NCI-H1436 (cell line): ENCODE results near the gene ZBTB5.

Experiments used
- DNase-seq: peaks from one replicate; lab custom pipeline; 2025; lab: John Stamatoyannopoulos, UW

ZBTB5 gene

DNA sequence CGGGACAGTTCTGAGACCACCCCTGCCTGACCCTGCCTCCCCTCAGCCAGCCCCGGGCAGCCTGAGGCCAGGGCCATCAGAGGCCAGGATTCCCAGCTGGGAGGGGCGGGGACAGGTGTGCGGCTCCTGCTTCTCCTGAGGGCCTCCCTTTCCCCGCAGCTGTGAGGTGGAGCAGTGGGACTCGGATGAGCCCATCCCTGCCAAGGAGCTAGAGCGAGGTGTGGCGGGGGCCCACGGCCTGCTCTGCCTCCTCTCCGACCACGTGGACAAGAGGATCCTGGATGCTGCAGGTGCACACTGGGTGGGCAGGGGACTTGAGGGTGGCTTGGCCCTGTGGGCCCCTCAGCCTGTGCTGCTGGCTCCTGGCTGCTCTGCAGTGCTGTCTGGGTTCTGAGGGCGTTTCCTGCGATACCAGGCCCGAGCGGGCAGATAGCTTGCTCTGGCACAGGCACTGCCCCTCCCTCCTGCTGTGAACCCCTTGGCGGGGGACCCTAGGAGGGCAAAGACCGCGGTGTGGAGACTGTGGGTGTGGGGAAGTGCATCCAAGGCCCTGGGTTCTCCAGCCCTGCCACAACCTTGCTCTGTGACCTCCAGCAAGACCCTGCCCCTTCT is 40.5 kb downstream of the ZBTB5 start:
- no peak for DNase-seq

DNA sequence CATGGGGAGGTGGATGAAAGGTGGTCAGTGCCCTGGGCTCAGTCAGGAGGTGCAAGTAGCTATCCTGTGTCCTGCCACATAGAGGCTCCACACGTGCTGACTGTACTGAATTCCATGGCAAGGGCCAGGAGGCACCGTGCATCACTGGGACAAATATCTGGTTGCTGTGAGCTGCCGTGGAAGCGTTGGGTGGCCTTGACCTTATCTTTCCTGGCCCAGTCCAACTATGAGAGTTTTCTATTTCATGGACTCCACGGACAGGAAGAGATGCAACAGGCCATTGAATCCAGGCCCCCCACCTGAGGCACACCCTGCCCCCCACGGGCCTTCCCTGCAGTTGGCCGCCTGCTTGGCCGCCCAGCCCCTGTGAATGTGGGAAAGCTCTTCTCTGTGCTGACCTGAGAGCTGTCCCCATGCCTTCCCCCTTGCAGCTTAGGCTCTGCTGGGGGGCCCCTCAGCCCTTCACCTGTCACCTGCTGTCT is 41.0 kb downstream of the ZBTB5 start:
- DNase-seq = no peak

DNA sequence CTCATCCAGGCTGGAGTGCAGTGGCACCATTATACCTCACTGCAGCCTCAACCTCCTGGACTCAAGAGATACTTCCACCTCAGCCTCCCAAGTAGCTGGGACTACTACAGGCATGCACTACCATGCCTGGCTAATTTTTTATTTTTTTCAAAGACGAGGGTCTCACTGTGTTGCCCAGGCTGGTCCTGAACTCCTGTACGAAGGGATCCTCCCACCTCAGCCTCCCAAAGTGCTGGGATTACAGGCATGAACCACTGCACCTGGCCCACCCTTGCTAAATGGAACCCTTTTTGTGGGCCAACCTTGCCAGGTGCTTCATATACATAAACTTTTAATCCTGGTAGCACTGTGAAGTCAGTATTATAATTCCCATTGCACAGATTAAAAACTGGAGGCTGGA is 41.7 kb downstream of the ZBTB5 start:
- DNase-seq = no peak

DNA sequence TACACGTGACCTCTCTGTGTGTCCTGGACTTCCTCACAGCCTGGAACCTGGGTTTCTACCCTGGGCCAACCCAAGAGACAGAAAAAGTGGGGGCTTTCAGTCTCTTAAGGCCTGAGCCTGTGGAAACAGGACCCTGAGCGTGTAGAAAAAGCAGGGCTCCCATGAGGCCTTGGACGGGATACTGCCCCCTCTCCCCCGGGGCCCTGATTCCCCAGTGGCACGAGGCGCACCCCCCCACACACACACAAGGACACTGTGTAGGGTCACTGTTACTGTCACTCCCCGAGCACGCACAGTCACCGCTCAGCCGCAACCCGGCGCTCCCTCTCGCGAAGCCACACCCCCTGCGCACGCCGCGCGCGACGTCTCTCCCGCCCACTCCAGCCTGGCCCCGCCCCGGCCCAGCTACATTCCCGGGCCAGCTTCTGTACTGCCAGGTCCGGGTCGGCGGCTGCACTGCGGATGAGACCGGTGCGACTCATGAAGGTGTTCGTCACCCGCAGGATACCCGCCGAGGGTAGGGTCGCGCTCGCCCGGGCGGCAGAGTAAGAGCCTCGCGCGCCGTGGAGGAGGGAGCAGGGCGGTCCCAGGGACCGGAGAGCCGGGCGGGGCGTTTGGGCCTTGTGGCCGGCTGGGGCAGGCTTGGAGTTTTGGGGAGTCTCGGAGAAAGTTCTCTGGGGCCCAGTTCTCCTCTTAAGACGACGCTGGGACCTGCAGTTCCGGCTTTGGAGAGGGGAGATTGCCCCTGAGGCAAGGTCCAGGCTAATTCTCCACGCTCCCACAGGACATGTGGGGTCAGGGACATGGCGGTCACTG is 42.8 kb downstream of the ZBTB5 start, which contains the start of gene GRHPR:
GRHPR (plus strand) TSS at position 408 of the 816 bp plus-strand sequence; CDS start at position 463, 55 bp downstream.
- peak; percentile 69 for DNase-seq

DNA sequence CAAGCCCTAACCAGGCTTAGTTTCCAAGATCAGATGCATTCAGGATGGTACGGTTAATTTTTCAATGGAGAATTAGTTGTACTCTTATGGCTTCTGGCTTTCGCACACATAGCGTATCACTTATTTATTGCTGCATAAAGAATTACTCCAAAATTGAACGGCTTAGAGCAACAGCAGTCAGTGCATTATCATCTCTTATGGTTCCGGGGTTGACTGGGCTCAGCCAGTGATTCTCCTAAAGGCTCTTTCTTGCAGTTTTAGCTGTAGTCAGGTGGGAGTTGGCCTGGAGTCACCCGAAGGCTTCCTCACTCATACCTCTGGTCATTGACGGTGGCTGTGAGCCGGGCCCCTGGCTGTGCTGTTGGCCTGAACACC is 43.3 kb downstream of the ZBTB5 start:
- no peak for DNase-seq

DNA sequence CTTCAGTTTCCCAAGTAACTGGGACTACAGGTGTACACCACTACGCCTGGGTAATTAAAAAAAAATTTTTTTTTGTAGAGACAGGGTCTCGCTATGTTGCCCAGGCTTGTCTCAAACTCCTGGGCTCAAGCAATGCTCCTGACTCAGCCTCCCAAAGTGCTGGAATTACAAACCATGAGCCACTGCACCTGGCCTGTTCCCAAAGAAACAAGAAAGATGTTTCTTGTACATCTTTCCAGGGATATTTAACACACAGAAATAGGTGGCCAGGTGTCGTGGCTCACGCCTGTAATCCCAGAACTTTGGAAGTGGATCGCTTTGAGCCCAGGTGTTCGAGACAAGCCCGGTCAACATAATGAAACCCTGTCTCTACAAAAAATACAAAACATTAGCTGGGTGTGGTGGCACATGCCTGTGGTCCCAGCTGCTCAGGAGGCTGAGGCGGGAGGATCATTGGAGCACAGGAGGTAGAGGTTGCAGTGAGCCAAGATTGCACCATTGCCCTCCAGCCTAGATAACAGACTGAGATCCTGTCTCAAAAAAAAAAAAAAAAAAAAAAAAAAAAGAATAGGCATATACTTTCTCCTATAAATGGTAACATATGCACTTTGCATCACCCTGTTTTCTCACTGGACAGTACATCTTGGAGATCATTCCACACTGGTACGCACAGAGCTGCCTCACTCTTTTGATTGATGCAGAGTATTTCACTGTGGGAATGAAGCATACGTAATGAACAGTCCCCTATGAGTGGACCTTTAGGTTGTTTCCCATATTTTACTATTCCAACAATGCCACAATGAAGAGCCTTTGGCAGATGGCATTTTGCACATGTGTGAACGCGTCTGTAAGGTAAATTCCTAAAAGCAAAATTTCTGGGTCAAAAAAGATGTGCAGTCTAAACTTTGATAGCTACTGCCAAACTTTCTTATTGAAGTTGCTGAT is 44.7 kb downstream of the ZBTB5 start:
- no peak for DNase-seq

DNA sequence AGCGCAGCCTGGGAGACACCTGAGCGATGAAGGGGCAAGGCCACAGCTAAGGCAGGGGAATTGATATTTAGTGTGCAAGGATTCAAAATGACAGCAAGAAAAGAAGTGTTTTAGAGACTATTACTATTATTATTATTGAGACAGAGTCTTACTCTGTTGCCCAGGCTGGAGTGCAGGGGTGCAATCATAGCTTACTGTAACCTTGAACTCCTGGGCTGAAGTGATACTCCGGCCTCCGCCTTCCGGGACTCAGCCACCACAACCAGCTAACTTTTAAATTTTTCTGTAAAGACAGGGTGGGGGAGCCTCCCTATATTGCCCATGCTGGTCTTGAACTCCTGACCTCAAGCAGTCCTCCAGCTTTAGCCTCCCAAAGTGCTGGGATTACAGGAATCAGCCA is 46.0 kb downstream of the ZBTB5 start:
- no peak for DNase-seq

DNA sequence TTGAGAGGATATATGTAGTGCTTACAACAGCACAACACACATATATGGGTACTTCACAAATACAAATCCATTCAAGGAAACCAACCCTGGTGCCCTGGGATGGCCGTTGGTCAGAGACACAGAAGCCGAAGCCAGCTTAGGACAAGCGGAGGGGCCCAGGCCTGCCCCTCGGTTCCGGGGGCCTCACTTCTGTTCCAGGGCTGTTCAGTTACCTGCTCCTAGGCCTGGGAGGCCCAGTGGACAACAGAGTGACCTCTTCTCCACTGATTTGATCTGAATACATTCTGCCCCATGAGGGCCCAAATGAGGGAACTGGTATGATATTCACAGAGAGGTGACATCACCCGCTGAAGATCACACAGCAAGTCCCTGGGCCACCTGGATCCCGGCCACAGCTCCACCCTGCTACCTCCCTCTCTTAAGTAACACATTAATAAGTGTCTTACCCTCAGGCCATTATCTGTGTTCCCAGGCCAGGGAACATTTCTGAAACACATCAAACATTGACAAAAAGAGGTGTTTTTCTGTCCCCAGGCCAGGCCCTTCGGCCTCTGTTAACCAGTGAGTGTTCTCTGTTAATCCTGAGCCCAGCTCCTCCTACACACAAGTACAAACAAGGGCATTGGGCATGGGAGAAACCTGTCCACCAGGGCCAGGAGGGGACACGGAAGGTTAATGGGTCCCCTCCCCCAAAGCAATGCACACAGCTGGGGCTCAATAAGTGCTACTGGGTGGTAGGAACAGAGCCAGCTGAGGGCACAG is 47.2 kb downstream of the ZBTB5 start:
- no peak for DNase-seq

DNA sequence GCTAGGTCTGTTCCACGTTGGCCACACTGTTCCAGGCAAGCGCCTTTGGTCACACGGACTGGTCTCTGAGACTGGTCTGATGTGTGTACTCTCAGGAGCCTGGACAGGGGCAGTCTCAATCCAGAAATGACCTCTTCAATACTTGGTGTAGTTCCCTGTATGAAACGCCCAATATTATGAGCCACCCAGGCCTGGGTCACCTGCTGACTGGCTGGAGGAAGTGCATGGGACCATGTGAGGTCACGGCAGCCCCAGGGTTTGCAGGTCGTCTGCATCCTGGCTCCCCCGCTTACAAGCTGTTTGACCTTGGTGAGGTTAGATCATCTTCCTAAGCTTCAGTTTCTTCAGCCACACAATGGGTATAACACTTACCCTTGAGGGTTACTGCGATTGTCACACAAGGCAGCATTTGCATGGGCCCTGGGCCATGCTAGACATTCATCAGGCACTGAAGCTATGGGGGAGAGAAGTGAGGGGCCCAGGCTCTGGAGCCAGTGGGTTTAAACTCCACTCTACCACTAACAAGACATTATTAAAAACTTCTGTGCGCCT is 47.9 kb downstream of the ZBTB5 start:
- DNase-seq = no peak

DNA sequence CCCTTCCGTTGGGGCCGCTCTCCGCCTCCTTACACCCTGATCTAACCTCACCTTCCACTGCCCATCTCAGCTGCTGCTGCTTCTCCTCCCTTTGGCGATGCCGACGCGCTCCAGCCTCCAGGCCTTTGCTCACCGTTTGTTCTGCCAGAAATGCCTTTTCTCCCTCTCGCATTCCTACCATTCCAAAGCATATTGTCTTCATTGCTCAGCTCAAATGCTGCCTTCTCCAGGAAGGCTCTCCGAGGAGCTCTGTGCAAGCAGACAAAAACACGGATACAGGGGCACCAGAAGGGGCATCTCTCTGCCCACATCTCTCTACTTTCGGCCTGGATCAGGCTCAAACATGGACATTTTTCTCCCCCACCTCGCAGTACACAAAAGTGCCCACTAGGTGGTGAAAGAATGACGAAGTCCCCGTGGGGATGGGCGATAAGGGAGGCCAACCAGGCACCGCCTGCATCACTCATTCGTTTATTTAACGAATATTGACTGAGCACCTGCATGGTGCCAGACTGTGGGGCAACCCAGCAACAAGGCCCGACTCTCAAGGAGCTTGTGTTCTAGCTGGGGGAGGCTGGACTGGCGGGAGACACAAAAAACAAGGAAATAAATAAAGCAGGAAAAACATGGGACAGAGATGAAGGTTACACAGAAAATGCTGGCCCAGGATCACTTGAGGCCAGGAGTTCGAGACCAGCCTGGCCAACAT is 50.1 kb downstream of the ZBTB5 start:
- DNase-seq = peak; percentile 83

DNA sequence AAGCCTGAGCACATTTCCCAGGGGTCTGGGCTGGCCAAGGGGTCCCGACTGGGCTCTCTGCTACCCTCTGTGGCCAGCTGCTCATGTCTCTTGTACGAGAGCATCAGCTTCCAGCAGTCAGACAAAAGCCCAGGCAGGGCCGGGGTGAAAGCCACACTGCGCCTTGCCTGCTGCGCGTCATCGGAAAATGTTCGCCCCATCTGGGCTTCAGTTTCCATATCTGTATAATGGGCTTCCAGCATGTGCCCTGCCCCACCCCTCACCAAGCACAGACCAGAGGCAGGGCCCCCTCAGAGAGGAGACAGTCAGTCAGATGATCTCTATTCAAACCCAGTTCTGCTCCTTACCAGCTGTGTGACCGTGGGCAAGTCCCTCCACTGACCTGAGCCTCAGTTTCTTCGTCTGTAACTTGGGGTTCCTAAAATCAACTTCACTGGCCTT is 50.7 kb downstream of the ZBTB5 start:
- DNase-seq = no peak

DNA sequence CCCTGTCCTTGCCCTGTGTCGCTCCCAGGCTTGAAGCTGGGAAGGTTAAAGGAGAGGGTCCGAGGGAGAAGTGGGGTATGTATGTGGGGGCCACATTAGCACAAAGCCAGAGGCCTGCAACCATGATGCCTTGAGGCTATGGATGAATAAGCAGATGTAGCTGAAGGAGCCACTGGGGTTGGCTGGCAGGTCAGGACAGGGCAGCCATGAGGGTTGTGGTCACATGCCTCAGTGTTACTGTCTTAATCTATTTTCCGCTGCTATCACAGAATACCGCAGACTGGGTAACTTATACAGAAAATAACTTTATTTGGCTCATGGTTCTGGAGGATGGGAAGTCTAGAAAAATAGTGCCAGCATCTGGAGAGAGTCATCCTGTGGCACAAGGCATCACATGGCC is 51.9 kb downstream of the ZBTB5 start:
- DNase-seq = no peak

DNA sequence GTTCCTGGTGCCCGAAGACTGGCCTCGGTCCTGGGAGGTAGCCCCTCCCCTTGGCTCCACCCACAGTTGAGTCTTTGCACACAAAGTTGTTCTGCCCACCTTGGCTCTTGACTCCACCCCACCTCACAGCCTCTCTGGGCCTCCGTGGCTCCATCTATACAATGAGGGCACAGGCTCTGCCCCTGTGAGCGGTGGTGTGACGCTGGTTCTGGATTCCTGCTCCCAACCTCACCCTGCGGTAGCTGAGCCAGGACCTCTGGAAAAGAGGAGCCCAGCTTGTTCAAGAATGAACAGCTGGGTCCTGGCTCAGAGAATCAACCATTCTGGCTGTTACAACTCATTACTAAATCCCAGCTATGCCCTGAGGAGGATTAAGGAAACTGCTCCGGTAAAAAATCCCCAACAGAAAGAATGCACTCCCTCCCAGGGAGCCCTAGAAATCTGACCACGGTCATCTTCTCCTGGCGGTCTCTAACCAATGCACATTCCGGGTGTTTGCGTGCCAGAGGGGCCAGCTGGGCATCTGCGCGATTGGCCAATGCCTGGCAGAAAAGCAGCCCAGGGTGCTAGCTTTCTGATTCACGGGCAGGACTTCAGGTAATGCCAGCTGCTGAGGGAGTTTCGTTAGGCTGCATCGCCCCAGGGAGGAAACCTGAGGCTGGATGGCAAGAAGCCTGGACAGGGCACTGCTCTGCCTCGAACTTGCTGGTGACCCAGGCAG is 52.7 kb downstream of the ZBTB5 start:
- no peak for DNase-seq

DNA sequence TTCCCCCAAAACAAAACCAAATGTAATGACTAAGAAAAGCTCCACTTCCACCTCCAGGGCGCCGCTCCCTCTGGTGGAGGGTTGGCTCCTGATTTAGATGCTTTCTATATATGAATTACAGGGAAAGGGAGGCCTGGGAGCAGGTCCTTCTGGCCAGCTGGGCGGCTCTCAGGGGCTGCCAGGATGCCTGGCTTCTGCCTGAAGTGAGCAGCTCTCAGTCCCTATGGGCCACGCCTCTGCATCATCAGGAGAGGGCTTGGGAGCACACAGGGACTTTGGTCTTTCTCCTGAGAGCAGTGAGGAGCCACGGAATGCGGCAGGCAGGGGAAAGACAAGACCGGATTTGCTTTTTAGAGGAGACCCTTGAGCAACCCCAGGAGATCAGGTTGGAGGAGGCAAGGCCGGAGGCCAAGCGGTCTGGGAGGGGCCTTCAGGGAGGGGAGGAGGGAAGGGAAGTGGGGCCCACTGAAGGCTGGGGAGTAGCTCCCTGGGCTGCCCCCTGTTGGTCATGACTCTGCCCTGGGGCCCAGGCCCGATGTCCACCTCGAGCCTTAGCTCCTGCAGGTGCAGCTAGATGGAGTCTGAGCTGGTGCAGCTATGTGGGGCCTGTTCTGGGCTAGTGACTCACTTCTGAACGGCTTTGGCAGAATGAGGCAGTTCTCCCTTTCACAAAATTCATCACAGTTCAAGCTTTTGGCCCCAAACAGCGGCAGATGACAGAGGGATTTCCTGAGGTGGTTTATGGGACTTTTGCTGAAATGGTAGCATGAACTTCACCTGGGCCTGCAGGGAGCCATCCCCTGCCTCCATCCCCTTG is 54.1 kb downstream of the ZBTB5 start:
- DNase-seq = no peak

DNA sequence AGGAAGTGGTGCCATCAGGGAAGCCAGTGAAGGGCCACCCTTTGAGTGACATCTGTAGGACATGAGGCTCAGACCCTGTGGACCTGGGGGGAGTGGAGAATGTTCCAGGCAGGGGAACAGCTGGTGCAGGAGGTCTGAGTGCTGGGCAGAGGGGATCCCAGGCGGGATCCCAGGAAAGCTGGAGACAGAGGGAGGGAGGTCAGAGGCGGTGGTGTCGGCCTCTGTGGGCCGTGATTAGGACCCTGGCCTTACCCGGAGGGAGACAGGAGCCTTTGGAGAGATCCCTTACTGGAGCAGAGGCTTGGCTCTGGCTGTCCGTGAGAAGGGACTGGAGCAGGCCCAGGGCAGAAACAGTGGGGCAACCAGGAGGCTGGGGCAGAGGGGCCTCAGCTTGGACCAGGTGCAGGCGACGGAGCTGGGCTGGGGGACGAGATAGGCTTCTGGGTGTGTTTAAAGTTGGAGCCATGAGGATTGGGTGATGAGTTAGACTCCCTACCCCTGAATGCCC is 54.8 kb downstream of the ZBTB5 start:
- DNase-seq = no peak

DNA sequence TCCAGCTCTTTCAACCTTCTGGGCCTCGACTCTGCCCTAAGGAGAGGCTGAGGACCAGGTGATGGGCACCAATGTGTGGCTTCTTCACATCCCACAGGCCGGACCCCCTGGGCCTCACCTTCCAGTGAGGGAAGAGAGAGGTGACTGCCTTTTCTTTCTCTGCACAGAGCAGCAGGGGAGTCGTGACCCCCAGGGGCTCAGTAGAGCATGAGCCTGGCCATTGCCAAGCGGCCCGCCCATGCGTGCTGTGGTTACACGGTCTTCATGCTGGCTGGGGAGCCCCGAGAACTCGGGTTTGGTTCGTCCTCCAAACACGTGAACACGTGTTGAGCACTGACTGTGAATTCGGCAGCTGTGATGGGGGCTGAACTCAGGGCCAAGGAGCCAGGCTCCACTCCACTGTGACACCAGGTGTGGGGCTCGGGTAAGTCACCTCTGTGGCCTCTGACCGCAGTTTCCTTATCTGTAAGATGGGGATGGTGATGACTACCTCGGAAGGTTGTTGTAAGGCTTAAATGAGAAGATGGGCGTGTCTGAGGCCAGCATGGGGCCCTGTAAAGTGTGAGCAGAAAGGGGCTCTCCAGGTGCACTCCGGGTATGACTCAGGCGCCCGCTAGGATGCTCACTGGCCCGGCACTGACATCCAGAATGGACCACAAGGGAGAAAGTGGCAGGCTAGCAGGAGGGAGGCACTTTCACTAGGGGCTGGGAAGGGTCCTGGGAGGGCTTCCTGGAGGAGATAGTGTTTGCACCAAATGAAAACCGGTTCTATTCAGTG is 56.1 kb downstream of the ZBTB5 start:
- DNase-seq = no peak

DNA sequence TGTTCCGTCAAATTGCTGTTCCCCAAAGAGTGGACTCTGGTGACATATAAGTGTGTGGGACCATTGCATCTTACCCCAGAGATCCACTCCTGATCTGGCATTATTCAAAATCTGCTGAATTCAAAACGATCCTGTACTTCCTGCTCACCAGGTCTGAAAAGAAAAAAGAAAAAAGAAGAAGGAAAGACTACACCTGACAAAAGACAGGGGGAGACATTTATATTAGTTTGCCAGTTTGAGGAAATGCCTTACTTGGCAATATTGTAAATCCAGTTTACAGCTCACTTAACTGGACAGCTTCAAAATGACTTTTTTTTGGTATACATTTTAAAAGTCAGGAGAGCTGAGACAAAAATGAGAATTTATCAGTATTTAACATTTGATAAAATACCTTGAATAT is 57.8 kb downstream of the ZBTB5 start:
- DNase-seq = no peak
